GM20431 (cell line): ENCODE measurements around the gene CDCP2.
"Not testable (repeated sequence)": the region's sequence is repeated elsewhere in the genome, so short reads cannot be mapped to it uniquely, and the experiment has no call there.

Source experiments
- in situ Hi-C: fragments of 300-500 bp; cut with MseI, MboI; formaldehyde crosslinking; loops from one replicate; pipeline ENCODE4 v1.15.0; 2020; ENCODE audit warnings: low sequenced_read_pairs; ENCODE audit not compliant: unreplicated experiment

The CDCP2 gene

DNA sequence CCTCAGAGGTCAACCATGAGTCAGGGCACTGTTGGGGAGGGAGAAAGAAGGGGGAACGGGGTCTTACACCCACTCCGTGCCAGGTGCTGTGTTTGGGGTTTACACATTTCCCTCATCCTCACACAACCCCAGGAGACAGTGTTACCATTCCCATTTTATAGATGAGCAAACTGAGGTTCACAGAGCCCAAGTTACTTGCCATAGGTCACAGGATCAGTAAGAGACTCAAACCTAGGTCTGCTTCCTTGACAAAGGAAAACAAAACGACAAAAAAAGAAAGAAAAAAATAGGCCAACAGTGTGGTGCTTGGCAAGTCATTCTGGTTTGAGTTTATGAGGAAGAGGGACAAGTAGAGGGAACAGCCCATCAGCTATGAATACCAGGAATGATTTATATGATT, 16.3 kb upstream of the CDCP2 start:
- in situ Hi-C loops: no loop called here

DNA sequence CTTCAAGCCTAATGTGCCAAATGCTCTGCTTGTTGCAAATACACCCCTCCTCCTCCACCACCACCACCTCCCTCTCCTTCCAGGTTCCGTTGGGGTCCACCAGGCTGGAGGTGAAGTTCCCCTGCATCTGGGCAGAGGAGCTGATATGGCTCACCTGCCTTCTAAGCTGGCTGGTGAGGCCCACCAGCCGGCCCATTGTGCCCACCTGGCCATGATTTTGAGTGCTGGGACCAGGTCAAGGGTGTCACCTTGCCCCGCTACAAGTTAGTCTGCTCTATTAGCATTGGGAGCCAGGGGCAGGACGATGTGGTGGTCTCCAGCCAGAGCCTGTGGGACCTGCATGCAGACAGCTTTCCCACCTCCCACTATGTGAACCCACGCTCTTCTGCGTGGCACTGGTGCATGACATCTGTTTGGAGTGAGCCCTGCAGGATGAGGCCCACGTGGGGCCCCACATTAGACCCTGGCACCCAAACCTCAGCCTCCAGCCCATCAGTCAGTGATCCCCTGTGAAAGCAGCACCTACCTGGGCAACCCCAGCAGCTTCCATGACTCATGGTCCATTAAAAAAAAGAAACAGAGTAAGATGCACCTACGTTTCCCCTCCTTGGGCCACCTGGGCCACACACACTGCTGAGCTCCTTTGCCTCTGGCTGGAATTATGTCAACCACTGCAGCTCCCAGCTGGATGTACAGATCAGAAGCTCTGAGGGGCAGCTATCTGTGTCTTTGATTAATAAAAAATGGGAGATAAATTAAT, 15.6 kb upstream of the CDCP2 start:
- in situ Hi-C loops: no loop called here

DNA sequence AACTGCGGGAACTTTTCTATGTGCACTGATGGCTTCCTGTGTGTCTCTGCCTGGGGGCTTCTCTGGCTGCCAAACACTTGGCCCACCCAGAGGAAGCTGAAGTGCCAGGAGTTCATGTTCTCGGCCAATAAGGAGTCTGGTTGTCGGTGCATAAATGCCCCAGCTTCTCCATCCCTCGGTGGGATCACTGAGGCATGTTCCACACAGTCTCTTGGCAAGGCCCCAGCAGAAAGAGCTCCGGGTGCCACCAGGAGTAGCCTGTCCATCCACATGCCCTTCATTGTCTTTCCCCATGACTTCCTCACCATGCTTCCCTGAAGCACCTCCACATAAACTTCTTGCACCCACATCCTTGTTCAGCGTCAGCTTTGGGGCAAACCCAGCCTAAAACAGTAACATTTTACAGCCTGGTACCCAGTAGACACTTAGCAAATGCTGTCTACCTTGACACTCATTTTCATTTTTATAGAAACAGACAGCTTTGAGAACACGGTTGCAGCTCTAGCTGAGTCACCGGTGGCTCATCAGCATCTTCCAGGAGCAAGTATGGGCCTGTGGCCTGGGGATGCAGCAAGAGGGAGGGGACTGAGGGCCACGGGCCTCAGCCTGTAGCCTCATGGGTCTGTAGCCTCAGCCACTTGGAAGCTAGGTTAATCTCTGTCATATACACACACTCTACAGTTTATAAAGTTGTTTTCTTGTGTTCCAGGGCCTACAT, 14.8 kb upstream of the CDCP2 start:
- in situ Hi-C loops: no loop called here

DNA sequence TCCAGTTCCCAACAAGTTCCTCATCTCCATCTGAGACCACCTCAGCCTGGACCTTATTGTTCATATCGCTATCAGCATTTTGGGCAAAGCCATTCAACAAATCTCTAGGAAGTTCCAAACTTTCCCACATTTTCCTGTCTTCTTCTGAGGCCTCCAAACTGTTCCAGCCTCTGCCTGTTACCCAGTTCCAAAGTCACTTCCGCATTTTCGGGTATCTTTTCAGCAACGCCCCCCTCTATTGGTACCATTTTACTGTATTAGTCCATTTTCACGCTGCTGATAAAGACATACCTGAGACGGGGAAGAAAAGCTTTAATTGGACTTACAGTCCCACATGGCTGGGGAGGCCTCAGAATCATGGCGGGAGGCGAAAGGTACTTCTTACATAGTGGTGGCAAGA, 13.6 kb upstream of the CDCP2 start:
- in situ Hi-C loops: not testable (repeated sequence)

DNA sequence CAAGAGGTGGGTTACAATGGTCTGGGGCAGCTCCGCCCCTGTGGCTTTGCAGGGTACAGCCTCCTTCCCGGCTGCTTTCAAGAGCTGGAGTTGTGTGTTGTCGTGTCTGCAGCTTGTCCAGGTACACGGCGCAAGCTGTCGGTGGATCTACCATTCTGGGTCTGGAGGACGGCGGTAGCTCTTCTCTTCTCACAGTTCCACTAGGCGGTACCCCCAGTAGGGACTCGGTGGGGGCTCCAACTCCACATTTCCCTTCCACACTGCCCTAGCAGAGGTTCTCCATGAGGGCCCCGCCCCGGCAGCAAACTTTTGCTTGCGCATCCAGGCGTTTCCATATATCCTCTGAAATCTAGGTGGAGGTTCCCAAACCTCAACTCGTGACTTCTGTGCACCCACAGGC, 12.3 kb upstream of the CDCP2 start:
- in situ Hi-C loops: no loop called here

DNA sequence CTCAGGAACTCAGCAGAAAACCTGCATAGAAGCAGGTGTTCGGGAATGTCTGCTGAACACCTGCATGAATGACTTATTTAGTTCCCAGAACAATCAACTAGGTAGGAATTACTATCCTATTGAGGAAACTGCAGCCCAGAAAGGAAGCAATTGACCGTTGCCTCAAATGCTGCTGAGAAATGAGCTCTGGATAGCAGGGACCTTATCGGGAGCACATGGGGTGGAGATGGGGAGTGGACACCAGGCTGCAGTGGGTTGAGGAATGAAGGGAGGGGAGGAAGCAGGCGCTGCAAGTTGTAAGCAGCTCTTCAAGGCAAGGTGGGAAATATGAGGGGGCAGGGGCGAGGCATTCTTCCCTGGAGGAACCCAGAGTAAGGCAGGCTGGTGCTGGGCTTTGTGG, 10.8 kb upstream of the CDCP2 start:
- in situ Hi-C loops: no loop called here

DNA sequence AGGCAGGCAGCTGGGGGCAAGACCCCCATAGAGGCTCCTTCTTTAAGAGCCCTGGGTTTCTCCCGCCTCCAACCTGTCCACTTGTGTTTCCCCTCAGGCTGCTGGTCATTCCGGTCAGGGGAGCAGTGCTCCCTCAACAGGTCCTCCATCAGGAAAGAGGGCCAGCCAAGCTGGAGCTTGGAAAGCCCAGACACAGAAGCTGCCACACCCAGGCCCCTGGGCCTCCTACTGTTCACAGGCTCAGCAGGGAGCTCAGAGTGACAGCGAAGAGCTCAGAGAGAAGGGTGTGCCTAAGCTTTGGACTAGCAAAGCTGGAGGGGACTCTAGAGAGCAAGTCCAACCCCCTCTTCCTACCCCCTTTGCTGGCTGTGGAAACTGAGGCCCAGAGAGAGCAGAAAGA, 10.3 kb upstream of the CDCP2 start:
- in situ Hi-C loops: no loop called here

DNA sequence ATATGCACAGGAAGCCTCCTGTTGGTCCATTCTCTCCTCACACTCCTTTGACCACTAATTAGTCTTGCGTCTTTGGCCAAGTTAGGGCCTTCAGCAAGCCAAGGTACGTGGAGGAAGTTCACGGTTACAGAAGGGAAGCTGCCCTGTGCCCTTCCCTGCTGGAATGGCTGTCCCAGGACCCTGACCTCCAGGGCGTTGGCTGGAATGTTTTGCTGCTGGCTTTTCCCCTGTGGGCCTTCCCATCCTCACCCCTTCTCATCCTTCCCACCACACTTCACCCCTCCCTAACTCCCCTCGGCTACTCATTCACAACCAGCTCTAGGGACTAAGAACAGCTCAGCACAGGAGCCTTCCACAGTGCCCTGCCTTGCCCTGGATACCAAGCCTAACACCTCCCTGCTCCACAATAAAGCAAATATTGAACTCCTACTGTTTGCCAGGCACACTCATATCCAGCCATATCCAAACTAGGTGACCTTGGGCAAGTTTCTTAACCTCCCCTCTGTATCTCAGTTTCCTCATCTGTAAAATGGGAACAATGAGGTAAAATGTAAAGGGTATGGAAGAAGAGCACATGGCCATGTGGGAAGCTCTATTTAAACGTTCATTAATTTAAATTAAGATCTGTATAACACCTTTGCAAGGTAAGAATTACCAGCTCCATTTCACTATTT, 8.8 kb upstream of the CDCP2 start:
- in situ Hi-C loops: no loop called here

DNA sequence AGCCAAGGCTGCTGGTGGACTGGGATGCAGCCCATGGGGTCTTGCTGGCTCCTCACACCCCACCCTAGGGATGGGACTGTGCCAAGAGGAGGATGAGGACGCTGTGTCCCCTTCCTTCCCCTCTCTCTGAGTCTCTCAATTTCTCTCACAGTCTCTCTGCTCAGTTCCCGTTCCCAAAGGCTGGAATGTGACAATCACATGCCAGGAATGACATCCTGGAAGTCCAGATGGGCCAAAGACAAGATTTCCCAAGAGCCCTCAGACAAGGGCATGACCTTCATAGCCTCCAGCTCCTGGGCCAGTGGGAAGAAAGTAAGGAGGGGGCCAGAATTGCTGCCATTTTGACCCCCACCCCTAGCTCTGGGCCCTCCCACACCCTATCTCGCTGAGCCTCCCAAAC, 7.6 kb upstream of the CDCP2 start:
- in situ Hi-C loops: no loop called here

DNA sequence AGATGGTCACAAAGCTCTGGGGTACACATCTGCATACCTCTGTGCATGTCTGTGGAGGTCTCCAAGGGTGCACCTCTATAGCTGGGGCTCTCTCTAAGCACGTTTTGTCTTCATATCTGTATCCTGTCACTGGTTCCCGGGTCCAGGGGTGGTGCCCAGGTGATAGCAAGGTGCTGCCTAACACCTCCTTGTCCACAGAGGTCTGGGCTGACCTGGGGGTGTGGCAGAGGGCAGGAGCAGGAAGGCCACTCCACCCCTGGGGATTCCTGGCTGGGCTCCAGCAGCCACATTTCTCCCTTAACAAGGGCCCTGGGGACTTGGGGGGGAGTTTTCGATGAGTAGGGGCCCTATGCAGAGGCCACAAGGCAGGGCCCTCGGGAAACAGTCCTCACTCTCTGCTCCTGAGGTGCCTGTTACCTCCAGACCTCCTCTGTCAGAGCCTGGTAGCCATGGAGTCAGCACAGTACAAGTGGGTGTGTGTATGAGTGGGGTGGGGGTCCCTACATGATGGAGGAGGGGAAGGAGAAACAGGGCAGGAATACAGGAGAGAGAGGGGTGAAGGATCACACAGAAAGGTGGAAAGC, 7.0 kb upstream of the CDCP2 start:
- in situ Hi-C loops: no loop called here

DNA sequence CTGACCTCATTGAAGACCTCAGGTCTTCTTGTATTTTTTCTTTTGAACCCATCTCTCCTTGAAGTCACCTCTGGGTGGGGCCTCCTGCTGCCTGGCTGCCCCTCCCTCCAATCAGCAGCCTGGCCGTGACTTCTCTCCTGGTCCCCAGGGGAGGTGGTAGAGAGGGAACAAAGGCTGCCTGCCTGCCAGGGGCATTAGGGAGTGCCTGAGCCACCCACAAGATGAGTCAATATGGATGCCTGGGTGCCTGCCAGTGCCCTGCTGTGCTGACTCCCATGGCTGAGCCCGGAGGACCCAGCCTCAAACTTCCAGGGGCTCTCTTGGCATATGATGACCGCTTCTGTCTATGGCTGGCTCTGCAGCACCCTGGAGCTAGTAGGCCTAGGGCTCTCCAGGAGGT, 5.3 kb upstream of the CDCP2 start:
- in situ Hi-C loops: no loop called here

DNA sequence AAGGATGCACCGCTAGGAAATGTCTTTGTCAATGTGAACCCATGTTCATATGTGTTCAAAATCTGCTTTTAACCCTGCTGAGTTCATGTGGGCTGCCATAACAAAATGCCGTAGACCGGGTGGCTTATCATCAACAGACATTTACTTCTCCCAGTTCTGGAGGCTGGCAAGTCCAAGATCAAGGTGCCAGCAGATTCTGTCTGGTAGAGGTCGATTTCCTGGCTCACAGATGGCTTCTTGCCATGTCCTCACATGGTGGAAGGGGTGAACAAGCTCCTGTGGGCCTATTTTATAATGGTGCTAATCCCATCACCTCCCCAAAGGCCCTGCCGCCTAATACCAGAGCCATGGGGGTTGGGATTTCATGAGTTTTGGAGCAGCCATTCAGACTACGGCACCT, 4.6 kb upstream of the CDCP2 start:
- in situ Hi-C loops: no loop called here

DNA sequence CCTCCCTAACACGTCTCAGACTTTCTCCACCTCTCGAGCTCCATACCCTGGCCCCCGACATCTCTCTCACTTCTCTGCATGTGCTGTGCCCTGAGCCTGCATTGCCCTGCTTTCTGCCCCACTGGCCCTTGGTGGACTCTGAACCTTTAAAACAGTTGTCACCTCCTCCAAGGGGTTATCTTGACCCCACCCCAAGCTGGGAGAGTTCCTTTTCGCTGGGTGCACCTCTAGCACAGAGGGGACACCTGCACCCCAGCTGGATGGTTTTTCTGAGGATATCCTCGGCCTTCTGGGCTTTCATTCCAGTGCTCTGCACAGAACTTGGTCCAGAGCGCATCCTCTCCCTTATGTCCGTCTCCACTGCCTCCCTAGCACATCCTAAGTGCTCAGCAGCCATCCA, 4.2 kb upstream of the CDCP2 start:
- in situ Hi-C loops: no loop called here

DNA sequence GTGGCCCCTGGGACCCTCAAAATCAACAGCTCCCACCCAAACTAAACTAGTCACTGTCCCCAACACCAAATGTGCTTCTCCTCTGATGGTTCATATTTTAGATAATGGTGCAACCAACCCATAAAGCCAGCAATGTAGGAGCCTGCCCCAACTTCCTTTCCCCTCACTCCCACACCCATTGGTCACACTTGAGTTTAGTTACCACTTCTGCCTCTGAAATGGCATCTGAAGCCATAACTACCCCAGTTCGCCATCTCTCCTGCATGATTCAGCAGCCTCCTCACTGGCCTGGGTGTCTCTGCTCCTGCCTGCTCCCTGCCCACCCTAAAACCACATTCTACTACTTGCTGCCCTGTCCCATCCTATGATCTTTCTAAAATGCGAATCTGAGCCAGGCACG, 3.4 kb upstream of the CDCP2 start:
- in situ Hi-C loops: no loop called here

DNA sequence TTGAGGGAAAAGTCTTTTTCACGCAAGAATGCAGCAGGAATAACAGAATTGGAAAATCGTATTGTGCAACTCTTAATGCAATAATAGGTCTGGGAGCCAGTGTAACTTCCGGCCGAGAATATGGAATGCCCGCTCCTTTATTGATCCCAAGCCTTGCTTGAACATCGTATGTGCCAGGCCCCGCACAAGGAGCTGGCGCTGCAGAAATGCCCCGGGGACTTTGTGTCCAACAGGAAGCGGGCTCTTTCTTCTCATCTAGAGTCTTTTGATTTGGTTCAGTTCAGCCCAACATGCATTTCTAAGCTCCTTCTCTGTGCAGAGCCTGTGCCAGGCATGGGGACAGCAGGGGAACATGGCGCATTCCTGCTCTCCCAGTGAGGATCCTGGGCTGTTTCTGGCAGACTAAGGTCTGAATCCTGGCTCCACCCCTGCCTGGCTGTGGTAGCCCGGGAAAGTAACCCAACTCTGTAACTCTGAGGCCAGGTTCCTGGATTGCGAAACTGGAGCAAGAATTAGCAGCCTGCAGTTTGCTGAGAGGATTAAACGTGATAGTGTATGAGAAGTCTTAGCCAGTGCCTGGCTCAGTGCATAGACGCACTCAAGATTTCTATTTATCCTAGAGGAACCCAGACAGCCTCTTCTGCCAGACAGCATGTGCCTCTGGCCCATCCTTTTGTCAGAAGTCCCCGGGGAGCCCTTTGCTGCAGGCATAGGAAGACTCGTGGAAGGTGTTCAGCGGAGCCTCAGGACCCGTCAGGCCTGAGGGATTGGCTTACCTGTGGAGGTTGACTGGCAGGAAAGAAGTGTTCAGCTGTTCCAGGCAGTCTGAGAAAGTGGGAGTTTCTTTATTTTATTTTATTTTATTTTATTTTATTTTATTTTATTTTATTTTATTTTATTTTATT, 987 bp upstream of the CDCP2 start:
- in situ Hi-C loops: no loop called here

DNA sequence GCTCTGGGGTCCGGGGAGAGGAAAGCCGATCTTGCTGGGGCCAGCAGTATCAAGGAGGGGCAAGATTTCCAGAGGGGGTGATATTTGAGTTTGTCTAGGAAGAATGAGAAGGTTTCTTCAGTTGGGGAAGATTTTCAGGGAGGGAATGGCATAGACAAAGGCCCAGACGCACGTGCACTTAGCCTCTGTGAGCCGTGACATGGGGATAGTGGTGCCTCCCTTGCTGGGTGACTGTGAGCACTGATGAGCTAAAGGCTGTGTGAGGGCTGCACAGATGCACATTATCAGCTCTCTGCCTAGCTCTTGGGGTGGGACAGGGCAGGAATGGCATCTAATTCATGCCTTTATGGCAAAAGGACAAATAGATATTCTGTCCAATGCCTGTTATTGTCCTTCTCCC, 1.8 kb downstream of the CDCP2 start:
- in situ Hi-C loops: no loop called here

DNA sequence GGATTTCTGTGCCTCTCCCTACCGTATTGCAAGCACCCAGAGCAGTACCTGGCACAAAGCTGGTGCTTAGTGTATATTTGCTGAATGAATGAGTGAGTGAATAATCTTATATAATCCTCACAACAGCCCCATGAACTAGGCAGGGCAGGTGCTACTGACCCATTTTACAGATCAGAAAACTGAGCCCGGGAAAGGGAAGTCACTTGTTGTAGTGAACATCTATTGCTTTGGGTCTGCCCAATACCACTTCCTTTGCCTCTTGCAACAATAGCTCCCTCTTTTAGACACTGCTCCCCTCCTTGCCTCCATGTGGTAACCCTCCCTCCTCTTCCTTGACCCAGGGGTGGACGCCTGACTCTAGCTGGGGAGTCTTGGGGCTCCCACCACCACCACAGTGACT, 3.1 kb downstream of the CDCP2 start:
- in situ Hi-C loops: no loop called here

DNA sequence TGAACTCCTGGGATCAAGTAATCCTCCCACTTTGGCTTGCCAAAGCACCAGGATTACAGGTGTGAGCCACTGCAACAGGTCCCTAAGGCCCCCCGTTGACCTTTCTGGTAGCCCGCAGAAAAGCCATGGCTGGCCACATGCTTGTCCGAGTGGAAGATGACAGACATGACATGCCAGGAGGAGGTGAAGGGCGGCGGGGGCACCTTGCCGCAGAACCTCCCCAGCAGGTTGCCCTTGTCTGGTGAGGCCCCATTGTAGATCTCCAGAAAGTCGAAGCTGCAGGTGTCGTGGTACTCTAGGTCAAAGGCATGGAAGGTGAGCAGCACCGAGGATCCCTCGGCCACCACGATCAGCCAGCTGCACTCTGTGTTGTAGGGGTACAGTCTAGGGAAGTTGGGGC, 8.4 kb downstream of the CDCP2 start:
- in situ Hi-C loops: no loop called here

DNA sequence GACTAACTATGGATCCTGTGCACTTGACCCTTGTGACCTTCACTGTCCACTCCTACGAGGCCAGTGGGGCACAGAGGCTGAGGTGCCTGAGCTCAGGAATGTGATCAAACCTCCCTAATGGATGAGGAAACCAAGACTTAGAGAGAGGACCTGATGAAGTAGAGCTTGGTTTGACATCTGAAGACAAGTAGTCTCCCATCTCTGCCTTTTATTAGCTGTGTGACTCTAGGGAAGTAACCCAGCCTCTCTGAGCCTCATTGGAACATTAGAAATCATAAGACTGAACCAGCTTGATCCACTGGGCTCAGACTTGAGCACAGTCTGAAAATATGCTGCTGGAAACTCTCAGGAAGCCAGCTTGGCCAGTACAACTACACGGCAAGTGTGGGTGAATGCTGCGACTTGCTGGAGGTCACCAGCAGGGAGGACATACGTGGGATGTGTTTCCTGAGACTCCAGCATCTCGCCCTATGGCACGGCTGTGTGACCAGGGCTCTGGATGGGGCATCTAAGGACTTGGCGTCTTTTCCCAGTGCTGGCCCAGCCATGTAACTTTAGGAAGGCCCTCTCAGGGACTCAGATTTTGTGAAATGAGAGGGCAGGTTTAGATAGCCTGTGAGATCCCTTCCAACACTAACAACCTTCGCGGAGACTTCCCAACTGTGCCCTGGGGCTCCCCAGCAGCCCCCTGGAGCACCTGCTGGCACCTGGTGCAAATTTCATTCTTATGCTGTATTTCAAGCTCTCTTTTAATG, 10.5 kb downstream of the CDCP2 start:
- in situ Hi-C loops: no loop called here
